Esophagus muscularis mucosa (tissue), 4 donors: ENCODE results near the gene ADAM23. TPM values are rescaled to one million over a fixed set of nuclear protein-coding genes. Genes with fewer than 3 reads are reported as not detected.

Source experiments
- DNase-seq: peaks from one replicate; pipeline ENCODE4 v3.0.0-alpha.2; 2017; ENCODE audit errors: extremely low spot score
- H3K27ac ChIP-seq, 4 donors: fragments of 200-600 bp; sonication (generic); replicated peaks in 1 of 4; 1 replicate in 3 of 4; 2 replicates in 1 of 4; pipeline ENCODE4 v1.5.1; 2016 to 2019; ENCODE audit warnings: mild to moderate bottlenecking in 1 of 4
- H3K27me3 ChIP-seq, 4 donors: fragments of 200-600 bp; sonication (generic); one replicate each; pipeline versions ENCODE4 v1.5.1 to v1.6.0; 2016 to 2019
- H3K36me3 ChIP-seq, 4 donors: fragments of 200-600 bp; sonication (generic); one replicate each; pipeline ENCODE4 v1.5.1; 2016 to 2019
- H3K4me1 ChIP-seq, 4 donors: fragments of 200-600 bp; sonication (generic); one replicate each; pipeline ENCODE4 v1.5.1; 2016 to 2019
- H3K4me3 ChIP-seq, 4 donors: fragments of 200-600 bp; sonication (generic); 1 replicate in 2 of 4; 2 replicates in 2 of 4; pipeline ENCODE4 v1.5.1; 2016 to 2019; ENCODE audit warnings: mild to moderate bottlenecking in 4 of 4, moderate library complexity in 1 of 4
- H3K9me3 ChIP-seq, 4 donors: fragments of 200-600 bp; sonication (generic); 1 replicate in 3 of 4; 2 replicates in 1 of 4; pipeline ENCODE4 v1.5.1; 2016 to 2019
- CTCF ChIP-seq, 3 experiments: fragments of 200-600 bp in 2 of 3; fragments of 450-650 bp in 1 of 3; sonication (generic) in 2 of 3; IDR thresholded peaks; one replicate each; pipeline ENCODE4 v1.5.1; 2017 to 2019; ENCODE audit warnings: antibody characterized with exemption in 3 of 3, mild to moderate bottlenecking in 2 of 3, moderate library complexity in 1 of 3
- EP300 ChIP-seq: sonication (generic); formaldehyde crosslinking; IDR thresholded peaks from one replicate; pipeline ENCODE4 v1.6.1; 2017; ENCODE audit warnings: antibody characterized with exemption
- POLR2A ChIP-seq: fragments of 450-650 bp; IDR thresholded peaks from one replicate; pipeline ENCODE4 v1.6.1; 2017; ENCODE audit warnings: antibody characterized with exemption, moderate library complexity, mild to moderate bottlenecking, low read depth
- POLR2AphosphoS5 ChIP-seq, 2 donors: sonication (generic); formaldehyde crosslinking; IDR thresholded peaks; one replicate each; pipeline ENCODE4 v1.6.1; 2017; ENCODE audit warnings: antibody characterized with exemption in 2 of 2
- WGBS: methylation state at CpG from one replicate; pipeline ENCODE4 v1.1.5; 2018; 5-methylcytosine and 5-hydroxymethylcytosine counted together
- intact Hi-C: fragments of 100-400 bp; cut with DNase I; formaldehyde crosslinking; loops from one replicate; pipeline ENCODE4 v1.15.1; 2023
- total RNA-seq, 4 donors: library from RNA; depleted of rRNA; stranded (reverse); fragments of >200 nt; gene quantifications; one replicate each; pipeline versions ENCODE4 v1.1.0 to v1.2.1, GENCODE V29; 2016

The ADAM23 gene
- total RNA-seq, 4 donors from 2014 or later, result 1.5 to 3.0 (median 2.2) TPM

- H3K36me3 ChIP-seq, result no peaks in the 10 kb centered on the region
- intact Hi-C loops, result no loop called here
- no peak overlapping the region for H3K27ac ChIP-seq
- H3K4me3 ChIP-seq, result no peak overlapping the region
- no peaks in the 10 kb centered on the region for H3K9me3 ChIP-seq
- no peak for DNase-seq
- no peaks in the 10 kb centered on the region for H3K4me1 ChIP-seq
- TF ChIP-seq CTCF (IDR thresholded peaks at IDR 0.05) (no peak), POLR2A (no peak), EP300 (no peak), POLR2AphosphoS5 (IDR thresholded peaks at IDR 0.05) (no peak)
- no peaks in the 10 kb centered on the region for H3K27me3 ChIP-seq
- WGBS, result 73% methylated on average over 3 of the region's 3 CpGs
Observed at GRCh38 chr2:206631340-206631739, 188.0 kb downstream of the ADAM23 start.

GRCh38 chr2:206635015-206635414 lies 191.7 kb downstream of the ADAM23 start:
- Histone ChIP-seq H3K4me3 (no peak overlapping the region), H3K9me3 (no peaks in the 10 kb centered on the region), H3K4me1 (no peaks in the 10 kb centered on the region), H3K27ac (no peak overlapping the region), H3K36me3 (no peaks in the 10 kb centered on the region), H3K27me3 (peaks cover 0 to 12% (median 0%) of the 10 kb centered on the region in 4 donors)
- 84% methylated on average over 1 of the region's 1 CpG for WGBS
- DNase-seq, result no peak
- intact Hi-C loops, result no loop called here
- TF ChIP-seq EP300 (no peak), CTCF (IDR thresholded peaks at IDR 0.05) (no peak), POLR2A (no peak), POLR2AphosphoS5 (IDR thresholded peaks at IDR 0.05) (no peak)

- Histone ChIP-seq H3K27ac (no peak overlapping the region), H3K4me3 (no peak overlapping the region), H3K9me3 (no peaks in the 10 kb centered on the region), H3K27me3 (peaks cover 0 to 49% (median 14%) of the 10 kb centered on the region in 4 donors), H3K36me3 (no peaks in the 10 kb centered on the region), H3K4me1 (peaks cover 0 to 9% (median 2%) of the 10 kb centered on the region in 4 donors)
- WGBS, result 36% methylated on average over 2 of the region's 2 CpGs
- TF ChIP-seq EP300 (no peak), POLR2AphosphoS5 (IDR thresholded peaks at IDR 0.05) (no peak), CTCF (IDR thresholded peaks at IDR 0.05) (no peak), POLR2A (no peak)
- intact Hi-C loops, result no loop called here
- DNase-seq, result no peak
Observed at GRCh38 chr2:206639636-206640035, 196.3 kb downstream of the ADAM23 start.

- H3K4me1 ChIP-seq, result peaks cover 0 to 9% (median 2%) of the 10 kb centered on the region in 4 donors
- no peaks in the 10 kb centered on the region for H3K36me3 ChIP-seq
- TF ChIP-seq EP300 (no peak), CTCF (IDR thresholded peaks at IDR 0.05) (no peak), POLR2AphosphoS5 (IDR thresholded peaks at IDR 0.05) (no peak), POLR2A (no peak)
- H3K27ac ChIP-seq, result no peak overlapping the region
- H3K4me3 ChIP-seq, result no peak overlapping the region
- H3K9me3 ChIP-seq, result no peaks in the 10 kb centered on the region
- DNase-seq, result no peak
- WGBS, result 50% methylated on average over 3 of the region's 3 CpGs
- intact Hi-C loops, result no loop called here
- peaks cover 0 to 49% (median 14%) of the 10 kb centered on the region in 4 donors for H3K27me3 ChIP-seq
Observed at GRCh38 chr2:206641226-206641625, 197.9 kb downstream of the ADAM23 start.
